GM12872 (cell line): ENCODE measurements around the gene MAN1A1.

Source experiments
- TF ChIP-seq, protein P1 (sequence below): IDR thresholded peaks from 3 replicates; pipeline ENCODE4 v1.5.1; 2011; ENCODE audit warnings: low read depth, mild to moderate bottlenecking, low read length, moderate library complexity; ENCODE audit not compliant: insufficient read depth

The MAN1A1 gene

DNA sequence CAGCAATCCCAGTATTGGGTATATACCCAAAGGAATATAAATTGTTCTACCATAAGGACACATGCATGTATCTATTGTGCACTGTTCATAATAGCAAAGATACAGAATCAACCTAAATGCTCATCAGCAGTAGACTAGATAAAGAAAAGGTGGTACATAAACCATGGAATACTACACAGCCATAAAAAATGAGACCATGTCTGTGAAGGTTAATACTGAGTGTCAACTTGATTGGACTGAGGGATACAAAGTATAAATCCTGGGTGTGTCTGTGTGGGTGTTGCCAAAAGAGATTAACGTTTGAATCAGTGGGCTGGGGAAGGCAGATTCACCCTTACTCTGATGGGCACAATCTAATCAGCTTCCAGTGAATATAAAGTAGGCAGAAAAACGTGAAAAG is 86.9 kb downstream of the MAN1A1 start:
- TF ChIP-seq, protein P1, sequence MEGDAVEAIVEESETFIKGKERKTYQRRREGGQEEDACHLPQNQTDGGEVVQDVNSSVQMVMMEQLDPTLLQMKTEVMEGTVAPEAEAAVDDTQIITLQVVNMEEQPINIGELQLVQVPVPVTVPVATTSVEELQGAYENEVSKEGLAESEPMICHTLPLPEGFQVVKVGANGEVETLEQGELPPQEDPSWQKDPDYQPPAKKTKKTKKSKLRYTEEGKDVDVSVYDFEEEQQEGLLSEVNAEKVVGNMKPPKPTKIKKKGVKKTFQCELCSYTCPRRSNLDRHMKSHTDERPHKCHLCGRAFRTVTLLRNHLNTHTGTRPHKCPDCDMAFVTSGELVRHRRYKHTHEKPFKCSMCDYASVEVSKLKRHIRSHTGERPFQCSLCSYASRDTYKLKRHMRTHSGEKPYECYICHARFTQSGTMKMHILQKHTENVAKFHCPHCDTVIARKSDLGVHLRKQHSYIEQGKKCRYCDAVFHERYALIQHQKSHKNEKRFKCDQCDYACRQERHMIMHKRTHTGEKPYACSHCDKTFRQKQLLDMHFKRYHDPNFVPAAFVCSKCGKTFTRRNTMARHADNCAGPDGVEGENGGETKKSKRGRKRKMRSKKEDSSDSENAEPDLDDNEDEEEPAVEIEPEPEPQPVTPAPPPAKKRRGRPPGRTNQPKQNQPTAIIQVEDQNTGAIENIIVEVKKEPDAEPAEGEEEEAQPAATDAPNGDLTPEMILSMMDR = no peak

DNA sequence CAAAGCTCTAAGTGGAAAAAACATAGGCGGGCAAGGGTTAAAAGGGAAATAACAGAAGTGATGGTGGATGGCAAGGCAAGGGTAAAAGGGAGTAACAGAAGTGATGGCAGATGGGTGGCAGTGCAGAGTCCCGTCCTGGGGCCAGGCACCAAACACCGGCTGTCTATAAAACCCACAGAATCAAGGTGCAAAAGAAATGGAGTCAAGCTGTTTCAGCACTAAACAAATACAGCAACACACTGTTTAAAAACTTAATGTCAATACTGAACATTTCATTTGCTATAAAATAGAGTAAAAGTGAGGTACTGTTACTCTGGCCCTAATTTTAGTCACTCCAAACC is 87.6 kb downstream of the MAN1A1 start:
- TF ChIP-seq, protein P1 = no peak

DNA sequence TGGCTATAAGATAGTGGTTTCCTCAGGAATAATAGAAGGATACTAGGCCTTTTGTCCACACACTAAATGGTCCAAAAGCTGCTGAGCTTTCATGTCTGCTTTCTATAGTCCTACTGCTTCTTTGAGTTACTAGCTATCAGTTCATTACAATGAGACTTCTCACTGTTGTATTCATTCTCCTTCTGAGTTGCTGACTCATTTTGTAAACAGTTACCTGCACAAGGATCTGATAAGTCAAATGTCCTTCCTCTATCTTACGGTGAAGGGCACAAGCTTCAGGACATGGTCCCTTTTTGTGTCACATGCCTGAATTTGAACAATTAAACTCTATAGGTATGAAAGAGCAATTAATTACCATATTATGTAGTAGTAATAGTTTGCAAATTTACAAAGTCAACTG is 90.5 kb downstream of the MAN1A1 start:
- TF ChIP-seq, protein P1 = no peak

DNA sequence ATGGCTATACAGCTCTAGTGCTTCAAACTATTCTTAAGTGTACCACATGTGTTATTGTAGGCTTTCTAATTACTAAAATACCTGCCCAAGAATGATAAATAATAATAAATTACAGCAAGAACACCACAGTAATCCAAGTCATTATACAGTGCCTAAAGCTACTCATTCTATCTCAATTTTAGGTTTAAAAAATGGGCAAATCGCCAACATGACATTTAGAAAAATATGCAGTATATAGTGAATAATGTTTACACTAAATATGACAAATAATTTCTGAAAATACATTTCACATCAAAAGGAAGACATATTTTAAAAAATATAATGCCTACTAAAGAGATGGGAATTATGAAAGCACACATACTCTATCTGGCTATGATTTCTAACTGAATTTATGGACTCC is 91.8 kb downstream of the MAN1A1 start:
- TF ChIP-seq, protein P1 = no peak

DNA sequence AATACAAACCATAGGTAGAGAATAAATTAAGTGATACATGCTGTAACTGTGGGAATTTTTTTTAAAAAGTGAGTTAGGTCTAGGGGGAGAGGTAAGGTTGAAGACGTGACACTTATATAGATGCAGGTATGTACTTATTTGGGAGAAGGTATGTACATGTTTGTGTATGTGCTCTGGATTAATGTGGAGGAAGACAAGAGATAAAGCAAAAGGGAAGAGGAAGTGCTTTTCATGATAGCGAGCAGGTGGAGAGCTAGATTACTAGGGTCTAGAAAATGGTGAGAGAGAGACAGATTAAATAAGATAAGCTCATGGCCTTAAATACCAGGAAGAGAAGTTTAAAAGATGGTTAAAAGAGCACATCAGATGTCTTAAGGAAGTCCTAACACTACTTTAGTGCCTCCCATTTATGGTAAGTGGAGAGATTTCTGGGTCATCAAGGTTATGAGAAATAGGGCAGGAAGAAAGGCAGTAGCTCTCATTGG is 92.5 kb downstream of the MAN1A1 start:
- TF ChIP-seq, protein P1 = no peak

DNA sequence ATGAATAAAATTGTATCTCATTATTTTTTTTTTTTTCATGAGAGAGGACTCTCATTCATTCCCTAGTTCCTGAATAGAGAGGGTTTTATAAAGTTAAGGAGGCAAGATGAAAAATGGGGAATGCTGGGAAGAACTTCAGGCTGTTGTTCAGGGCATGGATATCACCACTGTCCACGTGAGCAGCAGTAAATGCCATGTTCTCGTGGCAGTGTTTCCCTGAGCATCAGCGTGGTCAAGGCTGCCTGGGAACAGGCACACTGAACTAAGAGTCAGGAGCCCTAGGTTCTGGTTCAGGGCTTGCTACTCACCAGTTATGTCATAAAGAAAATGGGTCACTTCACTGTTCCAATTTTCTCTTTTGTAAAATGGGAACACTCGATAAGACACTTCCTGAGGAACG is 93.2 kb downstream of the MAN1A1 start:
- TF ChIP-seq, protein P1 = no peak

DNA sequence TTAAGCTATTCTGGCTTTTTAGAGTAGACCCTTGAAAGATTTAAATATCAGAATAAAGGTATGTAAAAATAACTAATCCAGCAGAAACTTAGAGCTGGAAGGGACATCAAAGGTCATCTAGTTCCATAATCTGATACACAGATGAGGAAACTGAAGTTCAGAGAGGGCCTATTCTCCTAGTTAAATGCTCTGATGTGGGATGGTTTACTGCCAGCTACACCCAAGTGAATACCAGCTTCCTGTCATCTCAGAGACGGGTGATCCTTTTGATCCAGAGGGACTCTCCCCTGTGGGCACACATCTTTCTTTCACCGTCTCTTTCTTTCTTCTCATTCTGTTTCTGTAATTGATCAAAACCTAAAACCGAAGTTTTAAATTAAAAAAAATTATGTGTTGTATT is 94.1 kb downstream of the MAN1A1 start:
- TF ChIP-seq, protein P1 = no peak

DNA sequence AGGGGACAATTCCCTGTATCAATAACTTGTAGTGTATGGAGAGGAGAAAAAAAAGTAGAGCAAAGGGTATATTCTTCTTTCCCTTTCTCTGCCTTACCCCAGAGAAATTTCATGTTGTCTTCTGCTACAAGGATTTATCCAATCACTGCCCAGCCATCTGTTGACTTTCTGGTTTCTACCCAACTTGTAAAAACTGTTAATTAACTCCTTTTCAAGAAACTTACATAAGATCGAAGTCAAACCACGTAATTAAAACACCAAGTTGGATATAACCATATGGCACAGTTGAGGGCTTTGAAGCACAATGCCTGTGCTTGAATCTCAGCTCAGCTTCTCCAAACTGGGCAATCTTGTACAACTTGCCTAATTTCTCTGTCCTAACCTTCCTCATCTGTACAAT is 99.5 kb downstream of the MAN1A1 start:
- TF ChIP-seq, protein P1 = no peak
